ENCODE data around the gene PDE7B. TPM values are rescaled to one million over a fixed set of nuclear protein-coding genes. Genes with fewer than 3 reads are reported as not detected.

The PDE7B gene
- total and polyA plus RNA-seq, 2 of the 4 experiments (the other 2 are of a cell fraction) = 7.8 to 12.4 TPM

DNA sequence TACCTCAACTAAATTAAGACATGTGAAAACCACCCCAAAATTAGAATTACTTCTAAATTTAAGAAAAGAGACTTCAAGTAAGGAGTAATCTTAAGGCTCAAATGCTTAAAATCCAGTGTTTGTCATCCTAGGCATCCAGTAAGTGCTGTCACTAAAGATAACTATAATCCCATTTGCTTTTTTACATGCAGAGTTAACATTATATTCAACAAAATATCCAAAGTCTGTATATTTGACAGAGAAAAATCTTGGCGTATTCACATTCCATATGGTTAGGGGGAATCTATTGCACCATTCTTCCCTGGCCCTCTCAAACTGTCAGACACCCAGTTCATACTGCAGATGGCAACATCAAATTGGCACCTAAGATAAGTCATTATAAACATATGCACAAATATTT is 381.2 kb downstream of the PDE7B start:
- no peak overlapping the region for H3K4ac ChIP-seq (ENCODE audit: low read depth, low read length)
- ChIA-PET CTCF (no interaction called here), POLR2A (ENCODE audit: unreplicated experiment) (interaction anchor here (0.6 kb wide), 1 partner anchor 188 kb away, joined by 3 read pairs; no protein-coding TSS in a partner anchor)
- DNase-seq = no peak
- H3K27ac ChIP-seq (ENCODE audit: insufficient read depth, low read length) = no peak overlapping the region
- H3K4me2 ChIP-seq (ENCODE audit: low read depth, low read length) = no peak overlapping the region
- no peak overlapping the region for H2BK20ac ChIP-seq (ENCODE audit: low read depth, low read length)
- H3K4me1 ChIP-seq (ENCODE audit: control insufficient read depth, insufficient read depth, low read length) = peaks cover 12% of the 10 kb centered on the region
- H3K9me3 ChIP-seq (ENCODE audit: control insufficient read depth, insufficient read depth, low read length) = no peaks in the 10 kb centered on the region
- no peaks in the 10 kb centered on the region for H4K20me1 ChIP-seq (ENCODE audit: insufficient read depth, low read length)
- dilution Hi-C loops (cut with HindIII; ENCODE audit: low sequenced_read_pairs, unreplicated experiment) = no loop called here
- in situ Hi-C loops (cut with MboI; ENCODE audit: low sequenced_read_pairs) = no loop called here
- H4K5ac ChIP-seq (ENCODE audit: low read depth, low read length) = no peak overlapping the region
- H3K14ac ChIP-seq (replicated peaks; ENCODE audit: low read depth, low read length) = no peak overlapping the region
- H3K9ac ChIP-seq (ENCODE audit: low read depth, low read length) = no peak overlapping the region
- intact Hi-C loops (cut with micrococcal nuclease) = no loop called here
- no CpG with 5 or more reads among the region's 1 CpG for WGBS, 2 experiments (ENCODE audit: extremely low coverage in 2 of 2, insufficient read length in 1 of 2)
- H2AK9ac ChIP-seq (replicated peaks; ENCODE audit: low read depth, low read length, poor library complexity) = no peak overlapping the region
- H2BK5ac ChIP-seq (ENCODE audit: low read depth, low read length, poor library complexity, severe bottlenecking) = no peak overlapping the region
- no peak for TF ChIP-seq CEBPB (IDR thresholded peaks at IDR 0.05; ENCODE audit: low read depth, low read length)
- TF ChIP-seq, protein P1, sequence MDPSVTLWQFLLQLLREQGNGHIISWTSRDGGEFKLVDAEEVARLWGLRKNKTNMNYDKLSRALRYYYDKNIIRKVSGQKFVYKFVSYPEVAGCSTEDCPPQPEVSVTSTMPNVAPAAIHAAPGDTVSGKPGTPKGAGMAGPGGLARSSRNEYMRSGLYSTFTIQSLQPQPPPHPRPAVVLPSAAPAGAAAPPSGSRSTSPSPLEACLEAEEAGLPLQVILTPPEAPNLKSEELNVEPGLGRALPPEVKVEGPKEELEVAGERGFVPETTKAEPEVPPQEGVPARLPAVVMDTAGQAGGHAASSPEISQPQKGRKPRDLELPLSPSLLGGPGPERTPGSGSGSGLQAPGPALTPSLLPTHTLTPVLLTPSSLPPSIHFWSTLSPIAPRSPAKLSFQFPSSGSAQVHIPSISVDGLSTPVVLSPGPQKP (IDR thresholded peaks at IDR 0.05; ENCODE audit: borderline replicate concordance, low read depth, low read length) = no peak
- TF ChIP-seq, protein P2, sequence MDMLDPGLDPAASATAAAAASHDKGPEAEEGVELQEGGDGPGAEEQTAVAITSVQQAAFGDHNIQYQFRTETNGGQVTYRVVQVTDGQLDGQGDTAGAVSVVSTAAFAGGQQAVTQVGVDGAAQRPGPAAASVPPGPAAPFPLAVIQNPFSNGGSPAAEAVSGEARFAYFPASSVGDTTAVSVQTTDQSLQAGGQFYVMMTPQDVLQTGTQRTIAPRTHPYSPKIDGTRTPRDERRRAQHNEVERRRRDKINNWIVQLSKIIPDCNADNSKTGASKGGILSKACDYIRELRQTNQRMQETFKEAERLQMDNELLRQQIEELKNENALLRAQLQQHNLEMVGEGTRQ (IDR thresholded peaks at IDR 0.05; ENCODE audit: low read depth, low read length) = no peak
- TF ChIP-seq, protein P3, sequence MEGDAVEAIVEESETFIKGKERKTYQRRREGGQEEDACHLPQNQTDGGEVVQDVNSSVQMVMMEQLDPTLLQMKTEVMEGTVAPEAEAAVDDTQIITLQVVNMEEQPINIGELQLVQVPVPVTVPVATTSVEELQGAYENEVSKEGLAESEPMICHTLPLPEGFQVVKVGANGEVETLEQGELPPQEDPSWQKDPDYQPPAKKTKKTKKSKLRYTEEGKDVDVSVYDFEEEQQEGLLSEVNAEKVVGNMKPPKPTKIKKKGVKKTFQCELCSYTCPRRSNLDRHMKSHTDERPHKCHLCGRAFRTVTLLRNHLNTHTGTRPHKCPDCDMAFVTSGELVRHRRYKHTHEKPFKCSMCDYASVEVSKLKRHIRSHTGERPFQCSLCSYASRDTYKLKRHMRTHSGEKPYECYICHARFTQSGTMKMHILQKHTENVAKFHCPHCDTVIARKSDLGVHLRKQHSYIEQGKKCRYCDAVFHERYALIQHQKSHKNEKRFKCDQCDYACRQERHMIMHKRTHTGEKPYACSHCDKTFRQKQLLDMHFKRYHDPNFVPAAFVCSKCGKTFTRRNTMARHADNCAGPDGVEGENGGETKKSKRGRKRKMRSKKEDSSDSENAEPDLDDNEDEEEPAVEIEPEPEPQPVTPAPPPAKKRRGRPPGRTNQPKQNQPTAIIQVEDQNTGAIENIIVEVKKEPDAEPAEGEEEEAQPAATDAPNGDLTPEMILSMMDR (conservative IDR thresholded peaks at IDR 0.05; ENCODE audit: low read depth, low read length) = no peak
- TF ChIP-seq RCOR1 (IDR thresholded peaks at IDR 0.05; ENCODE audit: insufficient replicate concordance, low read length) = no peak
- no peak for TF ChIP-seq MAFK (IDR thresholded peaks at IDR 0.05; ENCODE audit: low read depth, low read length)
- TF ChIP-seq CHD1 (IDR thresholded peaks at IDR 0.05; ENCODE audit: low read depth, low read length) = no peak
- no peak for TF ChIP-seq POLR2A (IDR thresholded peaks at IDR 0.05; ENCODE audit: low read depth, low read length)
- no peak for TF ChIP-seq MXI1 (IDR thresholded peaks at IDR 0.05; ENCODE audit: borderline replicate concordance, low read depth, low read length)
- no peak for TF ChIP-seq NFE2L2 (IDR thresholded peaks at IDR 0.05; ENCODE audit: low read depth, low read length)
- TF ChIP-seq MAZ (IDR thresholded peaks at IDR 0.05; ENCODE audit: borderline replicate concordance, low read depth, low read length) = no peak
- no peak overlapping the region for H3K23ac ChIP-seq (ENCODE audit: low read depth, low read length)
- H3K79me1 ChIP-seq (ENCODE audit: low read depth in 1 of 2, low read length in 2 of 2) = peaks cover 0 to 8% of the 10 kb centered on the region in 2 experiments; a peak in 2 of 4 replicates
- H2BK15ac ChIP-seq (ENCODE audit: low read depth, low read length) = no peak overlapping the region
- no peak for ATAC-seq (ENCODE audit: low read depth)
- BruUV-seq (replicated peaks) = no TSS peak
- H3K9me1 ChIP-seq (ENCODE audit: insufficient read depth, low read length) = no peaks in the 10 kb centered on the region
- no peak overlapping the region for H3K4me3 ChIP-seq (ENCODE audit: insufficient read depth, low read depth, low read length)
- H2AFZ ChIP-seq (replicated peaks; ENCODE audit: low read length, poor library complexity) = no peak overlapping the region
- no peak overlapping the region for H3K18ac ChIP-seq (ENCODE audit: low read depth, low read length)
- no peak overlapping the region for H4K91ac ChIP-seq (ENCODE audit: insufficient read depth, low read depth, low read length)
- no peak overlapping the region for H3K56ac ChIP-seq (ENCODE audit: extremely low read depth, insufficient read depth, low read length)
- H3K36me3 ChIP-seq (ENCODE audit: control insufficient read depth, insufficient read depth, low read length) = no peaks in the 10 kb centered on the region
- H2AK5ac ChIP-seq (ENCODE audit: low read depth, low read length) = no peak overlapping the region
- no peak overlapping the region for H2BK120ac ChIP-seq (ENCODE audit: low read depth, low read length)
- no peak overlapping the region for H4K8ac ChIP-seq (ENCODE audit: low read depth in 2 of 2, low read length in 2 of 2)
- H3K27me3 ChIP-seq (ENCODE audit: control insufficient read depth, insufficient read depth, low read length) = no peaks in the 10 kb centered on the region
